Measurements from ENCODE around the gene MMGT1.
A peak's percentile ranks its signal among the peaks of the same experiment; 100 is the strongest.

Gene MMGT1

DNA sequence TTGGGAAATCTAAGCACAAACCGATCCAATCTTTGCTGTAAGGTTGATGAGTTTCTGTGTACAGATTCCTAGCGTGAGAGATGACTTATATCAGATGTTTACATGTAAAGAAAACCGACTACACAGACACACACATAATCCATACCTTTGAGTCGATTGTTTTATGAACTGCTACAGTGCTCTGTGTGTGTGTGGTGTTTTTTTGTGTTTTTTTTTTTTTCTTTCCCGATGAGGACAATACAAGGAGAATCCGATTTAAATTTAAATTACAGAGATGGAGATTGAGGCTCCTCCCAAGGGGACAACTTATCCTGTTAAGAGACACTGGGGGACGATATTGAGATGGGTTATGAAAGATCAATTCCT lies 11.0 kb upstream of the MMGT1 start:
- H3K9me3 ChIP-seq (ENCODE audit: low read length): no peaks in the 10 kb centered on the region
- no peaks in the 10 kb centered on the region for H3K9me2 ChIP-seq (ENCODE audit: low read depth, low read length)
- H3K36me3 ChIP-seq (ENCODE audit: insufficient read depth, low read length): no peaks in the 10 kb centered on the region
- TF ChIP-seq, protein P1, sequence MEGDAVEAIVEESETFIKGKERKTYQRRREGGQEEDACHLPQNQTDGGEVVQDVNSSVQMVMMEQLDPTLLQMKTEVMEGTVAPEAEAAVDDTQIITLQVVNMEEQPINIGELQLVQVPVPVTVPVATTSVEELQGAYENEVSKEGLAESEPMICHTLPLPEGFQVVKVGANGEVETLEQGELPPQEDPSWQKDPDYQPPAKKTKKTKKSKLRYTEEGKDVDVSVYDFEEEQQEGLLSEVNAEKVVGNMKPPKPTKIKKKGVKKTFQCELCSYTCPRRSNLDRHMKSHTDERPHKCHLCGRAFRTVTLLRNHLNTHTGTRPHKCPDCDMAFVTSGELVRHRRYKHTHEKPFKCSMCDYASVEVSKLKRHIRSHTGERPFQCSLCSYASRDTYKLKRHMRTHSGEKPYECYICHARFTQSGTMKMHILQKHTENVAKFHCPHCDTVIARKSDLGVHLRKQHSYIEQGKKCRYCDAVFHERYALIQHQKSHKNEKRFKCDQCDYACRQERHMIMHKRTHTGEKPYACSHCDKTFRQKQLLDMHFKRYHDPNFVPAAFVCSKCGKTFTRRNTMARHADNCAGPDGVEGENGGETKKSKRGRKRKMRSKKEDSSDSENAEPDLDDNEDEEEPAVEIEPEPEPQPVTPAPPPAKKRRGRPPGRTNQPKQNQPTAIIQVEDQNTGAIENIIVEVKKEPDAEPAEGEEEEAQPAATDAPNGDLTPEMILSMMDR (IDR thresholded peaks at IDR 0.05; ENCODE audit: low read length): no peak
- no peak for TF ChIP-seq EZH2 (IDR thresholded peaks at IDR 0.05; ENCODE audit: borderline replicate concordance, low read length)
- H3K79me2 ChIP-seq (ENCODE audit: insufficient read depth, low read length): peaks cover 3% of the 10 kb centered on the region; the same call in 1 of the 2 replicates
- H3K4me3 ChIP-seq (ENCODE audit: low read depth, low read length, poor library complexity, severe bottlenecking): peak overlapping the region; percentile 94
- H3K4me1 ChIP-seq (ENCODE audit: insufficient read depth, low read length, severe bottlenecking): peaks cover 24% of the 10 kb centered on the region
- no peaks in the 10 kb centered on the region for H4K20me1 ChIP-seq (ENCODE audit: insufficient read depth, low read length)
- peak overlapping the region; percentile 74 for H2AFZ ChIP-seq (ENCODE audit: low read length)
- no peaks in the 10 kb centered on the region for H3F3A ChIP-seq (ENCODE audit: insufficient read depth, low read length)
- no peak overlapping the region for H3K27ac ChIP-seq (ENCODE audit: low read depth, low read length, poor library complexity, severe bottlenecking)
- H3K27me3 ChIP-seq (ENCODE audit: insufficient read depth, low read length): no peaks in the 10 kb centered on the region
- peak overlapping the region; percentile 86 for H3K9ac ChIP-seq (ENCODE audit: low read length)
- H3K4me2 ChIP-seq (ENCODE audit: low read length): peak overlapping the region; percentile 95

DNA sequence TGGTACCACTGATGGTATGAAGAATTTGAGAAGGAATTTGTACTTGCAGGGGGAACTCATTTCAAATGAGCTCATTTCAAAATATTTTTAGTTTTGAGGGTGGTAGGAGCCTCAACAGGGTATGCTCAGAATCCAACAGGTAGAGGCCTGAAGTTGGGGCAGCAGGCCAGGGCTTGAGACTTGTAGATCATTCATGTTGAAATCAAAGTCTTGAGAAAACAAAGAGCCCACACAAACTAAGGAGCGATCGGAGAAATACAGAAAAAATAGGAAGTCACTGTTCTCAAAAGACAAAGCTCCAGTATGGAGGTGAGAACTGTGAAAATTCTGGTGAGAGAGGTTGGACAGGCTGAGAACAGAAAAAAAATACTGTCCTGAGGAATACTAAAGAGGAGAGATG lies 10.5 kb upstream of the MMGT1 start:
- Histone ChIP-seq H3K27me3 (ENCODE audit: insufficient read depth, low read length) (no peaks in the 10 kb centered on the region), H3K27ac (ENCODE audit: low read depth, low read length, poor library complexity, severe bottlenecking) (no peak overlapping the region), H2AFZ (ENCODE audit: low read length) (no peak overlapping the region; the same call in 1 of the 2 replicates)

DNA sequence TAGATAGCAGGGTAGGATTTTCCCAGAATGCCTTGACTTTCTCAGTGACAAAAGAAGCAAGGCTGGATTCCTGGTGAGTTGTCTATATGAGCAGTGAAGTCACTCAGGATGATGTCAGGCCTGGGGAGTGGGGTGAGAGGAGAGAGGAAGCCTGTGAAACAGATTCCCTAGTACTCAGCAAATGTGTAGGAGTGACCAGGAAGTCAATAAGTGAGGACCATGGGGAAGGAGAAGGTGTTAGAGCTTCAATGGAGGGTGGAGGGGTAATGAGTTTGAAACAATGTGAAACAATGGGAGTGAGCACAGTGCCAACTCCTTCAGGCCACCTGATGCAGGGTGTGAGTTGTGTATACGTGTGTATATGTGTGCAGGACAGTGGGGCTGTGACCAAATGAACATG lies 9.1 kb upstream of the MMGT1 start:
- H3K9me2 ChIP-seq (ENCODE audit: low read depth, low read length): no peaks in the 10 kb centered on the region
- H3K9ac ChIP-seq (ENCODE audit: low read length): no peak overlapping the region
- peaks cover 24% of the 10 kb centered on the region for H3K4me1 ChIP-seq (ENCODE audit: insufficient read depth, low read length, severe bottlenecking)
- TF ChIP-seq EZH2 (IDR thresholded peaks at IDR 0.05; ENCODE audit: borderline replicate concordance, low read length): no peak
- TF ChIP-seq, protein P1 (IDR thresholded peaks at IDR 0.05; ENCODE audit: low read length): no peak
- no peaks in the 10 kb centered on the region for H4K20me1 ChIP-seq (ENCODE audit: insufficient read depth, low read length)
- H3K4me2 ChIP-seq (ENCODE audit: low read length): no peak overlapping the region
- H3K27ac ChIP-seq (ENCODE audit: low read depth, low read length, poor library complexity, severe bottlenecking): no peak overlapping the region
- H3K79me2 ChIP-seq (ENCODE audit: insufficient read depth, low read length): peaks cover 1% of the 10 kb centered on the region; the same call in 1 of the 2 replicates
- H2AFZ ChIP-seq (ENCODE audit: low read length): no peak overlapping the region
- H3K4me3 ChIP-seq (ENCODE audit: low read depth, low read length, poor library complexity, severe bottlenecking): no peak overlapping the region
- no peaks in the 10 kb centered on the region for H3F3A ChIP-seq (ENCODE audit: insufficient read depth, low read length)
- no peaks in the 10 kb centered on the region for H3K36me3 ChIP-seq (ENCODE audit: insufficient read depth, low read length)
- no peaks in the 10 kb centered on the region for H3K27me3 ChIP-seq (ENCODE audit: insufficient read depth, low read length)
- H3K9me3 ChIP-seq (ENCODE audit: low read length): no peaks in the 10 kb centered on the region

More for the DNA sequence above, 10.5 kb upstream of the MMGT1 start:
- Histone ChIP-seq H3K4me1 (ENCODE audit: insufficient read depth, low read length, severe bottlenecking) (peaks cover 24% of the 10 kb centered on the region), H4K20me1 (ENCODE audit: insufficient read depth, low read length) (no peaks in the 10 kb centered on the region), H3K36me3 (ENCODE audit: insufficient read depth, low read length) (no peaks in the 10 kb centered on the region), H3K4me2 (ENCODE audit: low read length) (peak overlapping the region; percentile 95), H3K79me2 (ENCODE audit: insufficient read depth, low read length) (peaks cover 3% of the 10 kb centered on the region; the same call in 1 of the 2 replicates), H3F3A (ENCODE audit: insufficient read depth, low read length) (no peaks in the 10 kb centered on the region), H3K4me3 (ENCODE audit: low read depth, low read length, poor library complexity, severe bottlenecking) (peak overlapping the region; percentile 94), H3K9ac (ENCODE audit: low read length) (peak overlapping the region; percentile 86; the same call in 1 of the 2 replicates), H3K9me2 (ENCODE audit: low read depth, low read length) (no peaks in the 10 kb centered on the region), H3K9me3 (ENCODE audit: low read length) (no peaks in the 10 kb centered on the region)
- no peak for TF ChIP-seq EZH2 (IDR thresholded peaks at IDR 0.05; ENCODE audit: borderline replicate concordance, low read length)
- TF ChIP-seq, protein P1 (IDR thresholded peaks at IDR 0.05; ENCODE audit: low read length): no peak

All from OCI-LY1 (cell line).